RCC 7860 (cell line): ENCODE results near the gene SLC39A8.

Source experiments
- DNase-seq: peaks from one replicate; pipeline ENCODE4 v3.0.0-alpha.2; 2015; ENCODE audit warnings: low spot score
- FAIRE-seq: peaks from 2 replicates; lab custom pipeline; 2012; peaks lifted over from hg19 to GRCh38; lab: Jason Lieb, UNC

The SLC39A8 gene

GRCh38 chr4:102341201-102341600, 4.1 kb downstream of the SLC39A8 start:
- DNase-seq (no peak), FAIRE-seq (no peak)

GRCh38 chr4:102339018-102339417, 6.3 kb downstream of the SLC39A8 start:
- FAIRE-seq (no peak), DNase-seq (no peak)

GRCh38 chr4:102338405-102338804, 6.9 kb downstream of the SLC39A8 start:
- FAIRE-seq = no peak

GRCh38 chr4:102335616-102336015, 9.7 kb downstream of the SLC39A8 start:
- DNase-seq (no peak), FAIRE-seq (no peak)

More at GRCh38 chr4:102338405-102338804, 6.9 kb downstream of the SLC39A8 start:
- DNase-seq = no peak

GRCh38 chr4:102334624-102335023, 10.7 kb downstream of the SLC39A8 start:
- no peak for DNase-seq
- no peak for FAIRE-seq

- DNase-seq (no peak), FAIRE-seq (no peak)
Observed at GRCh38 chr4:102333787-102334186, 11.5 kb downstream of the SLC39A8 start.

- peak; percentile 79 for DNase-seq
- FAIRE-seq = peak; percentile 97
Observed at GRCh38 chr4:102328045-102328444, 17.2 kb downstream of the SLC39A8 start.

- peak; percentile 93 for FAIRE-seq
Observed at GRCh38 chr4:102326951-102327350, 18.3 kb downstream of the SLC39A8 start.

GRCh38 chr4:102324730-102325129, 20.6 kb downstream of the SLC39A8 start:
- DNase-seq (no peak), FAIRE-seq (peak; percentile 76)

More at GRCh38 chr4:102326951-102327350, 18.3 kb downstream of the SLC39A8 start:
- peak; percentile 82 for DNase-seq

GRCh38 chr4:102322736-102323135, 22.5 kb downstream of the SLC39A8 start:
- DNase-seq (no peak), FAIRE-seq (no peak)

- FAIRE-seq = no peak
- DNase-seq = no peak
Observed at GRCh38 chr4:102321260-102321995, 23.9 kb downstream of the SLC39A8 start.

- DNase-seq (no peak), FAIRE-seq (no peak)
Observed at GRCh38 chr4:102319594-102319993, 25.7 kb downstream of the SLC39A8 start.

- FAIRE-seq (no peak), DNase-seq (no peak)
Observed at GRCh38 chr4:102318526-102318925, 26.8 kb downstream of the SLC39A8 start.

- FAIRE-seq (no peak), DNase-seq (no peak)
Observed at GRCh38 chr4:102318105-102318504, 27.2 kb downstream of the SLC39A8 start.

GRCh38 chr4:102317459-102317858, 27.8 kb downstream of the SLC39A8 start:
- DNase-seq (no peak), FAIRE-seq (no peak)

- FAIRE-seq = no peak
Observed at GRCh38 chr4:102316585-102316984, 28.7 kb downstream of the SLC39A8 start.

GRCh38 chr4:102315532-102315931, 29.8 kb downstream of the SLC39A8 start:
- DNase-seq (no peak), FAIRE-seq (no peak)

More at GRCh38 chr4:102316585-102316984, 28.7 kb downstream of the SLC39A8 start:
- DNase-seq = no peak

- DNase-seq = no peak
- peak; percentile 52 for FAIRE-seq
Observed at GRCh38 chr4:102312417-102312816, 32.9 kb downstream of the SLC39A8 start.

- FAIRE-seq (no peak), DNase-seq (no peak)
Observed at GRCh38 chr4:102311912-102312311, 33.4 kb downstream of the SLC39A8 start.

- no peak for DNase-seq
- FAIRE-seq = no peak
Observed at GRCh38 chr4:102311407-102311806, 33.9 kb downstream of the SLC39A8 start.

GRCh38 chr4:102308032-102308799, 37.1 kb downstream of the SLC39A8 start:
- FAIRE-seq (no peak), DNase-seq (no peak)

- no peak for DNase-seq
- FAIRE-seq = no peak
Observed at GRCh38 chr4:102305666-102306065, 39.6 kb downstream of the SLC39A8 start.
